A549 (cell line): ENCODE data around the gene UGT1A7.

Source experiments
- CTCF ChIP-seq: fragments of >200 bp; sonication (Bioruptor Twin); formaldehyde crosslinking; IDR thresholded peaks from 3 replicates; pipeline ENCODE4 v1.5.1; 2016
- HOXA7 ChIP-seq: fragments of 250-450 bp; sonication (Bioruptor Pico); IDR thresholded peaks from 2 replicates; pipeline ENCODE4 v1.5.0; 2020; ENCODE audit warnings: mild to moderate bottlenecking, moderate library complexity
- HOXB5 ChIP-seq: fragments of 250-450 bp; sonication (Bioruptor Pico); IDR thresholded peaks from 2 replicates; pipeline ENCODE4 v1.5.0; 2020; ENCODE audit warnings: mild to moderate bottlenecking, moderate library complexity
- JUNB ChIP-seq: fragments of >200 bp; sonication (Bioruptor Twin); formaldehyde crosslinking; IDR thresholded peaks from 2 replicates; pipeline ENCODE4 v1.6.1; 2016
- MAX ChIP-seq: IDR thresholded peaks from 2 replicates; pipeline ENCODE4 v1.6.1; 2012
- POLR2A ChIP-seq: IDR thresholded peaks from 2 replicates; pipeline ENCODE4 v1.6.1; 2012; ENCODE audit warnings: mild to moderate bottlenecking, low read length
- USF2 ChIP-seq: fragments of 450-650 bp; IDR thresholded peaks from 2 replicates; pipeline ENCODE4 v1.6.1; 2014; ENCODE audit warnings: antibody characterized with exemption
- ZC3H11A ChIP-seq: fragments of 450-650 bp; IDR thresholded peaks from 2 replicates; pipeline ENCODE4 v1.6.1; 2014; ENCODE audit warnings: antibody characterized with exemption, mild to moderate bottlenecking

- TF ChIP-seq HOXB5 (CRISPR knock-in tag) (no peak), CTCF (no peak), MAX (no peak), POLR2A (no peak), JUNB (no peak), USF2 (no peak), HOXA7 (no peak), ZC3H11A (no peak)
Measured at GRCh38 chr2:233746475-233747282, 65.0 kb downstream of the UGT1A7 start.
